ENCODE results near the gene OR2L5. TPM values are rescaled to one million over a fixed set of nuclear protein-coding genes. Genes with fewer than 3 reads are reported as not detected.

OR2L5 gene
- total and polyA plus RNA-seq, 3 experiments from 2014 or later = not detected

DNA sequence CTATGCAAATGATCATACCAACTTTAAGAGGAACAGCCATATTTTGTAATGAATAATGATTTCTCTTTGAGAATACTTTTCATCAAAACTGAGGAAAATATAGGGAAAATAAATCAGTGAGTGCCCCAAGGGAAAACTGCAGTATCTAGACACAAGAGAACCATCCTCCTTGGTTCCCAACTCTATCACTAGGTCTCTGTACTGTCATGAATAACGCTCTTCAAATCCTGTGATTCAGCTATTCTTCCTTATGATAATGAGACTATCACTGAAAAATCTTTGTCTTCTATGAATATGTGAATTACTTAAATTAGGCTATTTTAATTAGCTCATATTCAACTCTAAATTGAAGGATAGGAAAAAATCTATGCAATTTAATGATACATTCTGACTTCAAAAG lies 2.3 kb downstream of the OR2L5 start:
- peaks cover 7 to 11% (median 8%) of the 10 kb centered on the region in 5 donors for H3K9me3 Mint-ChIP-seq
- H3K27me3 Mint-ChIP-seq = no peaks in the 10 kb centered on the region
- CTCF ChIA-PET = no interaction called here
- H3K4me3 Mint-ChIP-seq = no peak overlapping the region
- H3K4me3 ChIP-seq (ENCODE audit: low read length) = no peak overlapping the region
- H3K4me1 ChIP-seq (ENCODE audit: insufficient read depth, low read length) = no peaks in the 10 kb centered on the region
- no peak overlapping the region for H3K27ac ChIP-seq (ENCODE audit: low read depth, low read length)
- no peaks in the 10 kb centered on the region for H3K4me1 Mint-ChIP-seq
- no peaks in the 10 kb centered on the region for H3K36me3 Mint-ChIP-seq
- DNase-seq = no peak
- H3K27ac Mint-ChIP-seq = no peak overlapping the region
- H3K27me3 ChIP-seq (ENCODE audit: insufficient read depth, low read length, poor library complexity, severe bottlenecking) = no peaks in the 10 kb centered on the region
- H3K9me3 ChIP-seq (ENCODE audit: low read length) = no peaks in the 10 kb centered on the region
- POLR2A ChIA-PET = no interaction called here
- no peaks in the 10 kb centered on the region for H3K36me3 ChIP-seq (ENCODE audit: insufficient read depth, low read length)

DNA sequence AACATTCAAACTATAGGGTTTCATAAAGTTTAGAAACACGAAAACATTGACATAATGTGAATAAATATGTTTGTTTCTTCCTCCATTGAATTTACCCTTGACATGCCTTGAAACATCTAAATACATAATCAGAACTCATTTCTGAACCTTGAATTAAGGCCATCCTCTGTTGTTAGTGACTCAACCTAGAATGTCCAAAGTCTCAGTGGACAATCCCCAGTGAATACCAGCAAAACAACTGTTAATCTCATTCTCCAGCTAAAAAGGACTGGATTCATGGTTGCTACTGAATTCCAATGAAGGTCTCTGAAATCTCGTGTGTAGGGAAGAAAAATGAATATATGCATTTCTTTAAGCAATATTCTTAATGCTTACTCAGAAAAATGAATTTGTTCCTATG lies 16.3 kb downstream of the OR2L5 start, which contains the start of gene OR2L2:
OR2L2 (plus strand) TSS at position 301 of the 400 bp plus-strand sequence. CDS start 8,198 bp downstream, outside the sequence.
- ChIA-PET POLR2A (no interaction called here), CTCF (no interaction called here)
- no peaks in the 10 kb centered on the region for H3K27me3 Mint-ChIP-seq
- Histone ChIP-seq H3K4me1 (ENCODE audit: insufficient read depth, low read length) (no peaks in the 10 kb centered on the region), H3K27ac (ENCODE audit: low read depth, low read length) (no peak within 1 kb of the TSS), H3K4me3 (ENCODE audit: low read length) (no peak within 1 kb of the TSS), H3K27me3 (ENCODE audit: insufficient read depth, low read length, poor library complexity, severe bottlenecking) (no peaks in the 10 kb centered on the region), H3K36me3 (ENCODE audit: insufficient read depth, low read length) (no peaks in the 10 kb centered on the region), H3K9me3 (ENCODE audit: low read length) (no peaks in the 10 kb centered on the region)
- H3K9me3 Mint-ChIP-seq = peaks cover 15 to 33% (median 29%) of the 10 kb centered on the region in 5 donors
- H3K4me1 Mint-ChIP-seq = no peaks in the 10 kb centered on the region
- no peak for DNase-seq
- no peak within 1 kb of the TSS for H3K27ac Mint-ChIP-seq
- H3K4me3 Mint-ChIP-seq = no peak within 1 kb of the TSS
- H3K36me3 Mint-ChIP-seq = peaks cover 1 to 3% (median 1%) of the 10 kb centered on the region in 3 donors

DNA sequence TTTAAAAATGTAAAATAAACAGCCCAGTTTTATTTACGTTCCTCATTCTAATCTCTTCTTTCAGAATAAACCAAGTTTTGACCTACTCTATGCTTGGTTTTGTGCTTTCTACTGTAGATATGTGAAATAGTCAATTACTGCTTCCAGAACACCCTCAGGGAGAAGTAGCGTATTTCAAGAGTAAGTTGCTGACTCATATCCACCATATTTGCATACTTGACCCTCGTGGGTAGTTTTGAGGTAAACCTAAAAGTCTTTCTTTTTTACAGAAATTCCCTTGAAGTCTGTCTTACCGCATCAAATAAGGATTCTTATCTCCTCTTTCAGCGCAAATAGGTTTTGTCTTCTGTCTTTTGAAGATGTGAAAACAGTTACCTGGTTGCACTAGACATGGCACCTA lies 31.7 kb downstream of the OR2L5 start:
- Histone ChIP-seq H3K36me3 (ENCODE audit: insufficient read depth, low read length) (no peaks in the 10 kb centered on the region), H3K4me3 (ENCODE audit: low read length) (no peak overlapping the region), H3K27me3 (ENCODE audit: insufficient read depth, low read length, poor library complexity, severe bottlenecking) (no peaks in the 10 kb centered on the region), H3K27ac (ENCODE audit: low read depth, low read length) (no peak overlapping the region), H3K4me1 (ENCODE audit: insufficient read depth, low read length) (no peaks in the 10 kb centered on the region), H3K9me3 (ENCODE audit: low read length) (no peaks in the 10 kb centered on the region)
- Mint-ChIP-seq H3K27ac (no peak overlapping the region), H3K4me3 (no peak overlapping the region), H3K9me3 (peaks cover 3 to 23% (median 12%) of the 10 kb centered on the region in 5 donors), H3K36me3 (no peaks in the 10 kb centered on the region), H3K4me1 (no peaks in the 10 kb centered on the region), H3K27me3 (no peaks in the 10 kb centered on the region)
- ChIA-PET POLR2A (no interaction called here), CTCF (no interaction called here)
- no peak for DNase-seq

DNA sequence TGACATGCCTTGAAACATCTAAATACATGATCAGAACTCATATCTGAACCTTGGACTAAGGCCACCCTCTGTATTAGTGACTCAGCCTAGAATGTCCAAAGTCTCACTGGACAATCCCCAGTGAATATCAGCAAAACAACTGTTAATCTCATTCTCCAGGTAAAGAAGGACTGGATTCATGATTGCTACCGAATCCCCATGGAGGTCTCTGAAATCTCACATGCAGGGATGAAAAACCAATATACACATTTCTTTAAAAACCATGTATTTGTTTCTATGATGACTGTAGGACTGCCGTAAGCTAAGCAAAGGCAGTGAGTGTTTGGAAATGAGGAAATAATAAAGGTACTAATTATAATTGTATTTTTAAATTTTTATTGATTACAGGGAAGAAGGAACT lies 33.1 kb downstream of the OR2L5 start, which contains the start of gene OR2L3:
OR2L3 (plus strand) TSS at position 301 of the 400 bp plus-strand sequence. CDS start 13,846 bp downstream, outside the sequence.
- H3K36me3 ChIP-seq (ENCODE audit: insufficient read depth, low read length) = no peaks in the 10 kb centered on the region
- no peaks in the 10 kb centered on the region for H3K9me3 ChIP-seq (ENCODE audit: low read length)
- H3K4me1 ChIP-seq (ENCODE audit: insufficient read depth, low read length) = no peaks in the 10 kb centered on the region
- POLR2A ChIA-PET = no interaction called here
- no peak within 1 kb of the TSS for H3K27ac ChIP-seq (ENCODE audit: low read depth, low read length)
- H3K27me3 ChIP-seq (ENCODE audit: insufficient read depth, low read length, poor library complexity, severe bottlenecking) = no peaks in the 10 kb centered on the region
- Mint-ChIP-seq H3K27ac (no peak within 1 kb of the TSS), H3K4me3 (no peak within 1 kb of the TSS), H3K36me3 (no peaks in the 10 kb centered on the region), H3K27me3 (no peaks in the 10 kb centered on the region), H3K4me1 (no peaks in the 10 kb centered on the region), H3K9me3 (peaks cover 7 to 15% (median 13%) of the 10 kb centered on the region in 5 donors)
- H3K4me3 ChIP-seq (ENCODE audit: low read length) = no peak within 1 kb of the TSS
- no peak for DNase-seq
- CTCF ChIA-PET = no interaction called here

DNA sequence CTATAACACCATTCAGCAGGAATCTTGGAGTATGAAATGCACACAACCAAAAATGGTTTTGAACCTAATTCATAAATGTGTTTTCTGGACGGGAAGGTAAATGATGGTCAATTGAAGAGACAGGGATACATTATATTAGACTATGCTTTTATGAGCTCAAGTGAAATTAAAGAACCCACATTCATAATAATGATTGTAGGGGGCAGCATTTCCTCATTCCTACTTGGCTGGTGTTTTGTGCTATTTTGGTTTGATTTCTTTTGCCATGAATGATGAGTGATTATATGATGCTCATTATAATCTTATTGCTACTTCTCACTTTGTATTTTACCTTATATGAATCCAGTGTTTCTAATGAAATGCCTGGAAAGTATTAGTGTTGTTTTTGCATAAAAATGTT lies 33.5 kb downstream of the OR2L5 start:
- H3K4me3 Mint-ChIP-seq = no peak overlapping the region
- H3K4me3 ChIP-seq (ENCODE audit: low read length) = no peak overlapping the region
- no peak for DNase-seq
- H3K9me3 ChIP-seq (ENCODE audit: low read length) = no peaks in the 10 kb centered on the region
- H3K4me1 ChIP-seq (ENCODE audit: insufficient read depth, low read length) = no peaks in the 10 kb centered on the region
- no peaks in the 10 kb centered on the region for H3K36me3 ChIP-seq (ENCODE audit: insufficient read depth, low read length)
- H3K27me3 Mint-ChIP-seq = no peaks in the 10 kb centered on the region
- H3K27ac ChIP-seq (ENCODE audit: low read depth, low read length) = no peak overlapping the region
- H3K4me1 Mint-ChIP-seq = no peaks in the 10 kb centered on the region
- ChIA-PET POLR2A (no interaction called here), CTCF (no interaction called here)
- no peaks in the 10 kb centered on the region for H3K36me3 Mint-ChIP-seq
- H3K9me3 Mint-ChIP-seq = peaks cover 7 to 15% (median 13%) of the 10 kb centered on the region in 5 donors
- H3K27me3 ChIP-seq (ENCODE audit: insufficient read depth, low read length, poor library complexity, severe bottlenecking) = no peaks in the 10 kb centered on the region
- no peak overlapping the region for H3K27ac Mint-ChIP-seq

DNA sequence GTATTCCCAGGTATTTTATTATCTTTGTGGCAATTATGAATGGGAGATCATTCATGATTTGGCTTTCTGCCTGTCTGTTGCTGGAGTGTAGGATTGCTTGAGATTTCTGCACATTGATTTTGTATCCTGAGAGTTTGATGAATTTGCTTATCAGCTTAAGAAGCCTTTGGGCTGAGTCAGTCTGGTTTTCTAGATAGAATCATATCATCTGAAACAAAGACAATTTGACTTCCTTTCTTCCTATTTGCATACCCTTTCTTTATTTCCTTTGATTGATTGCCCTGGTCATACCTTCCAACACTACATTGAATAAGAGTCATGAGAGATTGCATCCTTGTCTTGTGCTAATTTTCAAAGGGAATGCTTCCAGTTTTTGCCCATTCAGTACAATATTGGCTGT lies 41.2 kb downstream of the OR2L5 start:
- peaks cover 9 to 20% (median 19%) of the 10 kb centered on the region in 5 donors for H3K9me3 Mint-ChIP-seq
- H3K36me3 Mint-ChIP-seq = no peaks in the 10 kb centered on the region
- no peaks in the 10 kb centered on the region for H3K9me3 ChIP-seq (ENCODE audit: low read length)
- H3K27me3 Mint-ChIP-seq = no peaks in the 10 kb centered on the region
- ChIA-PET POLR2A (no interaction called here), CTCF (no interaction called here)
- no peak overlapping the region for H3K27ac ChIP-seq (ENCODE audit: low read depth, low read length)
- no peak overlapping the region for H3K4me3 ChIP-seq (ENCODE audit: low read length)
- H3K27me3 ChIP-seq (ENCODE audit: insufficient read depth, low read length, poor library complexity, severe bottlenecking) = no peaks in the 10 kb centered on the region
- H3K4me1 Mint-ChIP-seq = no peaks in the 10 kb centered on the region
- no peak overlapping the region for H3K4me3 Mint-ChIP-seq
- no peak for DNase-seq
- no peak overlapping the region for H3K27ac Mint-ChIP-seq
- no peaks in the 10 kb centered on the region for H3K4me1 ChIP-seq (ENCODE audit: insufficient read depth, low read length)
- H3K36me3 ChIP-seq (ENCODE audit: insufficient read depth, low read length) = no peaks in the 10 kb centered on the region

DNA sequence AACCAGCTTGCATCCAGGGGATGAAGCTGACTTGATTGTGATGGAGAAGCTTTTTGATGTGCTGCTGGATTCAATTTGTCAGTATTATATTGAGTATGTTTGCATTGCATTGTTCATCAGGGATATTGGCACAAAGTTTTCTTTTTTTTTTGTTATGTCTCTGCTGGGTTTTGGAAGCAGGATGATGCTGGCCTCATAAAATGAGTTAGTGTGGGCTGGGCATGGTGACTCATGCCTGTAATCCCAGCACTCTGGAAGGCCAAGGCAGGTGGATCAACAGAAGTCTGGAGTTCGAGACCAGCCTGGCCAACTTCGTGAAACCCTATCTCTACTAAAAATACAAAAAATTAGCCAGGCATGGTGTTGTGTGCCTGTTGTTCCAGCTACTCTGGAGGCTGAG lies 41.8 kb downstream of the OR2L5 start:
- Histone ChIP-seq H3K9me3 (ENCODE audit: low read length) (no peaks in the 10 kb centered on the region), H3K4me3 (ENCODE audit: low read length) (no peak overlapping the region), H3K27ac (ENCODE audit: low read depth, low read length) (no peak overlapping the region), H3K27me3 (ENCODE audit: insufficient read depth, low read length, poor library complexity, severe bottlenecking) (no peaks in the 10 kb centered on the region), H3K4me1 (ENCODE audit: insufficient read depth, low read length) (no peaks in the 10 kb centered on the region), H3K36me3 (ENCODE audit: insufficient read depth, low read length) (no peaks in the 10 kb centered on the region)
- Mint-ChIP-seq H3K27me3 (no peaks in the 10 kb centered on the region), H3K36me3 (no peaks in the 10 kb centered on the region), H3K4me1 (no peaks in the 10 kb centered on the region), H3K27ac (no peak overlapping the region), H3K4me3 (no peak overlapping the region), H3K9me3 (peaks cover 4 to 20% (median 20%) of the 10 kb centered on the region in 5 donors)
- CTCF ChIA-PET = no interaction called here
- POLR2A ChIA-PET = no interaction called here
- no peak for DNase-seq

DNA sequence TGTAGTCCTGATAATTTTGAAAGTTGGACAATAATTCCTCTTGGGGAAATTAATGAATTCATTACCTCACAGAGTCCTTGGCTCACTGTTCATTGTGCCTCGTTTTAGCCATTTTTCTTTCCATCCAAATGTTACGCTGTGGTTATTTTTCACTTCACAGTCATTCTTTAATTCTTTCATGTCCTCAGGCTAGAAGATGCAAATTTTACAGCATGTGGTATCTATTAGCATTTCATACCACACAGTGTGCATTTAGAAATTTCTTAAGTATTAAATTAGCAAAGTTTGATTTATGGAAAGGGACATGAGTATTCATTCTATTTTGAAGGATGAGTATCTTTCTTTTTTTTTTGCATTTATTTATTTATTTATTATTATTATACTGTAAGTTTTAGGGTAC lies 51.6 kb downstream of the OR2L5 start:
- H3K27me3 ChIP-seq (ENCODE audit: insufficient read depth, low read length, poor library complexity, severe bottlenecking) = no peaks in the 10 kb centered on the region
- H3K27me3 Mint-ChIP-seq = no peaks in the 10 kb centered on the region
- no peak overlapping the region for H3K4me3 ChIP-seq (ENCODE audit: low read length)
- ChIA-PET POLR2A (no interaction called here), CTCF (no interaction called here)
- no peaks in the 10 kb centered on the region for H3K36me3 Mint-ChIP-seq
- no peak for DNase-seq
- H3K4me1 Mint-ChIP-seq = no peaks in the 10 kb centered on the region
- no peak overlapping the region for H3K27ac Mint-ChIP-seq
- H3K9me3 ChIP-seq (ENCODE audit: low read length) = no peaks in the 10 kb centered on the region
- H3K4me3 Mint-ChIP-seq = no peak overlapping the region
- H3K4me1 ChIP-seq (ENCODE audit: insufficient read depth, low read length) = no peaks in the 10 kb centered on the region
- no peak overlapping the region for H3K27ac ChIP-seq (ENCODE audit: low read depth, low read length)
- peaks cover 0 to 8% (median 5%) of the 10 kb centered on the region in 5 donors for H3K9me3 Mint-ChIP-seq
- H3K36me3 ChIP-seq (ENCODE audit: insufficient read depth, low read length) = no peaks in the 10 kb centered on the region

DNA sequence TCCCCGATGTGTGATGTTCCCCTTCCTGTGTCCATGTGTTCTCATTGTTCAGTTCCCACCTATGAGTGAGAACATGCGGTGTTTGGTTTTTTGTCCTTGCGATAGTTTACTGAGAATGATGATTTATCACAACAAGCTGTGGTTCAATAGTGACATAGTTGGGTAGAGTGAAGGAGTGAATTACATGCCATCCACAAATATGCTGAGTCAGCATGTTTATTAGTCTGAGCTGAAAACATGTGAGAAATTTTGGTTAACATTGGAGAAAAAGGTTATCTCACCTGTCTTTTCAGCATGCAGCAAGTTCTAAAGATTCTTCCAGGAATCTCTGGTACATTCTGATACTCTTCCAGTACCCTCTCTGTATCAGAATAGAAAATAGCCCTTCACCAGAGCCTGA lies 52.1 kb downstream of the OR2L5 start:
- no peaks in the 10 kb centered on the region for H3K4me1 ChIP-seq (ENCODE audit: insufficient read depth, low read length)
- Mint-ChIP-seq H3K27ac (no peak overlapping the region), H3K36me3 (no peaks in the 10 kb centered on the region), H3K9me3 (peaks cover 0 to 8% (median 5%) of the 10 kb centered on the region in 5 donors), H3K4me1 (no peaks in the 10 kb centered on the region), H3K27me3 (no peaks in the 10 kb centered on the region), H3K4me3 (no peak overlapping the region)
- no peaks in the 10 kb centered on the region for H3K27me3 ChIP-seq (ENCODE audit: insufficient read depth, low read length, poor library complexity, severe bottlenecking)
- POLR2A ChIA-PET = no interaction called here
- no peak overlapping the region for H3K27ac ChIP-seq (ENCODE audit: low read depth, low read length)
- no peak for DNase-seq
- no peaks in the 10 kb centered on the region for H3K9me3 ChIP-seq (ENCODE audit: low read length)
- no peaks in the 10 kb centered on the region for H3K36me3 ChIP-seq (ENCODE audit: insufficient read depth, low read length)
- CTCF ChIA-PET = no interaction called here
- H3K4me3 ChIP-seq (ENCODE audit: low read length) = no peak overlapping the region

Data from CD8-positive, alpha-beta memory T cell (primary cell).